ENCODE measurements around the gene SLC46A3.
"Not testable (repeated sequence)": the region's sequence is repeated elsewhere in the genome, so short reads cannot be mapped to it uniquely, and the experiment has no call there.

Gene SLC46A3

GRCh38 chr13:28730762-28731161 lies 12.0 kb upstream of the SLC46A3 start:
- no peak for DNase-seq

- DNase-seq = no peak
These were observed 10.8 kb upstream of the SLC46A3 start for GRCh38 chr13:28729541-28729940.

GRCh38 chr13:28728642-28729041 lies 9.9 kb upstream of the SLC46A3 start:
- no peak for DNase-seq

GRCh38 chr13:28725046-28725610 lies 6.4 kb upstream of the SLC46A3 start:
- no peak for DNase-seq

DNA sequence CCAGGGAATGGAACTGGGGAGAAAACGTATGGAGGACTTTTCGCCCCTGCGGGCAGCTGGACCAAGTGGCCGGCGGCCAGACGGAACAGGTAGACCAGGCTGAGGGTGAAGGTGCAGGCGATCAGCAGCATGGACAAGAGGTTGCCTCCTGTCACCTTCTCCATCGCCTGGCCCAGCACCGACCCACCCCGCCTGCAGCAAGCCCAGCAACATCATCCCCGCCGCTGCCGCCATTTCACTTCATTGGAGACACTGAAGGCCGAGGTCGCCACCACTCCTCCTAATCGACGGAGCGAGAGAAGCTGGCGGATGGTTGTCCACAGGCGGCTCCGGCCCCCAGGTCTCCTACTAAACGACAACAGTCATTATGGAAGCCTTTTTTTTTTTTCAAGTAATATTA lies 5.0 kb upstream of the SLC46A3 start:
- no peak for DNase-seq

GRCh38 chr13:28719227-28720055 lies 671 bp upstream of the SLC46A3 start:
- no peak for DNase-seq

- no peak for DNase-seq
These were observed 601 bp downstream of the SLC46A3 start for GRCh38 chr13:28718196-28718542.

GRCh38 chr13:28717170-28717569 lies 1.6 kb downstream of the SLC46A3 start:
- no peak for DNase-seq

DNA sequence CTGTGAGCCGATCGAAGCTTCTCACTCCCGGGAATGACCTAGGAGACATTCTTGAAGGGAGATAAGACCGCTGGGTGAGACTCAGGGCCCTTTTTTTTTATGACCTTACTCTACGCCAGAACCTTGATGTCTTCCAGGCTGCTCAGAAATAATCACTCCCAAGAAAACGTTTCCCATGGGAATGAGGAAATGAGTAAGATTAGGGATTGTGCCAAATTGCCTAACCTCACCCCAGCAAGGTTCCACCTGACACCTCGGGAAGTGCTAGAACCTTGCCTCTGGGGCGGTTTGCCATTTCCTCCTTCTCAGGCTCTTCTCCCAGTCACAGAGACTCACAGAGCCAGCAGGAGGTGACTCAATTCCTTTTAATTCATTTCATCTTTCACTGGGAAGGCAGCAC lies 2.3 kb downstream of the SLC46A3 start:
- peak; percentile 9 for DNase-seq

DNA sequence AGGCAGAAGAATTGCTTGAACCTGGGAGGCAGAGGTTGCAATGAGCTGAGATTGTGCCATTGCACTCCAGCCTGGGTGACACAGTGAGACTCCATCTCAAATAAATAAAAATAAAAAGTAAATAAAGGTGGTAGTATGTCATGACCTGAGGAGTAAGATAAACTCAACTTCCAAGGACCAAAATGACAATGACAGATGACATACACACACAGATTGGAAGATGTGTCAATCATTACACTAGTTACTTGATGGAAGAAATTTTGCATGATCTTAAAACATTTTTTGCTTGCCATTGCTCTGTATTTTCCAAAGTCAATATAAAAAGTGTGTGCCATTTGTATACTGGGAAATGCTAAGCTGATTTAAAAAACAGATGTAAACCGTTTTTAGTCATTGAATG lies 4.1 kb downstream of the SLC46A3 start:
- no peak for DNase-seq

DNA sequence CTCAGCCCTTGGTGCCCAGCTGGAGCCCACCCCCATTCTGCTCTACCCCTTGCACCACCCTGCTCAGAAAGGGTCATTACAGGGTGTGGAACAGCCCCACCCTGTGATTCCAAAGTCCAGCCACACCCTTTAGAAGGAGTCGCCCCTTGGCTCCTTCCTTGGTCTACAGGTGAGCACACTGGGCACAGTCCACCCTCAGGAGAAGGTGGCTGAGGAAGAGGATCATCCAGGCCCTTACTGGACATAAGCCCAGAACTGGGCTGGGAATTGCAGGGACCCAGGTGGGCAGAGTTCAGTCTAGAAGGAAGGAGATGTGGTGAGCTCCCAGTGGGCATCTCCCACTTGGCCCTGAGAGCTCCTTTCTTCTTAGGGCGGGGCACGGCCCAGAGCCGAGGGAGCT lies 8.6 kb downstream of the SLC46A3 start:
- DNase-seq = no peak

GRCh38 chr13:28707629-28708427 lies 10.9 kb downstream of the SLC46A3 start:
- no peak for DNase-seq

DNA sequence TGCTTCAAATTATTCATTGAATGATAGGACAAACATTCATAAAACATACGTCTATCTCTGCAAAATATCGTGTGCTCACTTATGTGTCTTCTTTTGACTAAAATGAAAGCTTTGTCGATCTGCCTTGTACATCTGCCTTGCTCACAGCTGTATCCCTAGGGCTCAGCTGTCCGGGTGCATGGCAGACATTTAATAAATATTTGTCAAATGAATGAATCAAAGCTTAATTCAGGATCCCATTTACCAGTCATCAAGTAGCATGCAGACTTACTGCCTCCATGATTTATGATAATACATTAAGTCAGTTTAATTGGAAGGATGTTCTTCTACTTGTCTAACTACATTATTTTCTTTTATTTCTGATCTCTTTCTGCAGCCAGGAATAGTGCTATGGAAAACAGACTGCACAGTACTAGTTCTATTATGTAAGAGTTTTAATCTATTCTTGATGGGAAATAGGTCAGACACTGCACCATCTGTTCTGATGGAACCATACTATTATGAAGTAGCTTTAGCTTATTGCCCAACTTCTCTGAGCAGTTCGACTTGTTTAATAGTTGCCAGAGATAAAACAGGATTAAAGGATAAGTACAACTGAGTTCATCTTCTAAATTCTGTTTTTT lies 13.2 kb downstream of the SLC46A3 start:
- DNase-seq = no peak

DNA sequence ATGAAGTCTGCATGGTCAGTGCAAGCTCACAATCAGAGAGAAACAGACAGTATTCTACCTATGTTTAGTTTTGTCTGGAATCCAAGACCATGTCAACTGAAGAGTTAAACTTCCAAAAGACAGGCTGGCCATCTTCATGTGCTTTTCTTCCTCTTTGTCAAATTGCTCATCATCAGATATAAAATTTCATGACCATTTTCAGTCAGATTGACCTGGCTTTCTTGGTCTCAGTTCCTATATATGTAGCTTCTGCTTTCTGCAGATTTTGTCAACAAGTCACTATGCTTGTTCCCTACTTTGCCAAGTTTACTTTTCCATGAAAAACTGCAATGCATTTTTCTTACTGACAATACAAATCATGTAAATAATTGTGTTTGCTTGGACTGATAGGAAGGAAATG lies 13.9 kb downstream of the SLC46A3 start:
- no peak for DNase-seq

- no peak for DNase-seq
These were observed 14.5 kb downstream of the SLC46A3 start for GRCh38 chr13:28704282-28704681.

DNA sequence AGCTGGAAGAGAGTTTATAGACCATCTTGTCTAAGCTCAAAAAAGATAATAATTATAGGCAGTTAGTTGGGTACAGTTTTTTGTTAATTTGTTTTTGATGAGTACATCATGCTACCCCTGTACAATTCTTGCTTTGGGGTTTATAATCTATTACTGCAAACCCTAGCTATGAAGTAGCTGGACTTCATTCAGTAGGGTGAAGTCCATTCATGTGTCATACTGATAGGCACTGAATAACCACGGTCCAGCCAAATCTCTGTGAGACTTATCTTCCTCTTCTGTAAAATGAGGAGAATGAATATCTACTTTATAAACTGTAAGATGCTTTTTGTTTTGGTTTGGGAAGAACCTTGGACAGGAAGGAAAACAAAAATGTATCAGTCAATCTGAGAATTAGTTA lies 19.5 kb downstream of the SLC46A3 start:
- DNase-seq = no peak

DNA sequence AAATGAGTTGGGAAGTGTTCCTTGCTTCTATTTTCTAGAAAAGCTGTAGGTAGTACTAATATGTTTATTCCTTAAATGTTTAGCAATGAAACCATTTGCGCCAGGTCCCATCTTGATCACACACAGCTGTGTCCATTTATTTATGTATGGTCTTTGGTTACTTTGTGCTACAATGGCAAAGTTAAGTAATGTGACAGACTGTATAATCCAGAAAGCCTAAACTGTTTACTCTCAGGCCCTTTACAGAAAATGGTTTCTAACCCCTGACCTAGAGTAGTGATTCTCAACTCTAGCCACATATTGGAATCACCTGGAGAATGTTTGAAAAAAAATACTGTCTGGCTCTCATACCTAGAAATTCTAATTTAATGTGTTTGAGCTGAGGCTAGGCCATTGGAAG lies 21.3 kb downstream of the SLC46A3 start:
- DNase-seq = no peak

DNA sequence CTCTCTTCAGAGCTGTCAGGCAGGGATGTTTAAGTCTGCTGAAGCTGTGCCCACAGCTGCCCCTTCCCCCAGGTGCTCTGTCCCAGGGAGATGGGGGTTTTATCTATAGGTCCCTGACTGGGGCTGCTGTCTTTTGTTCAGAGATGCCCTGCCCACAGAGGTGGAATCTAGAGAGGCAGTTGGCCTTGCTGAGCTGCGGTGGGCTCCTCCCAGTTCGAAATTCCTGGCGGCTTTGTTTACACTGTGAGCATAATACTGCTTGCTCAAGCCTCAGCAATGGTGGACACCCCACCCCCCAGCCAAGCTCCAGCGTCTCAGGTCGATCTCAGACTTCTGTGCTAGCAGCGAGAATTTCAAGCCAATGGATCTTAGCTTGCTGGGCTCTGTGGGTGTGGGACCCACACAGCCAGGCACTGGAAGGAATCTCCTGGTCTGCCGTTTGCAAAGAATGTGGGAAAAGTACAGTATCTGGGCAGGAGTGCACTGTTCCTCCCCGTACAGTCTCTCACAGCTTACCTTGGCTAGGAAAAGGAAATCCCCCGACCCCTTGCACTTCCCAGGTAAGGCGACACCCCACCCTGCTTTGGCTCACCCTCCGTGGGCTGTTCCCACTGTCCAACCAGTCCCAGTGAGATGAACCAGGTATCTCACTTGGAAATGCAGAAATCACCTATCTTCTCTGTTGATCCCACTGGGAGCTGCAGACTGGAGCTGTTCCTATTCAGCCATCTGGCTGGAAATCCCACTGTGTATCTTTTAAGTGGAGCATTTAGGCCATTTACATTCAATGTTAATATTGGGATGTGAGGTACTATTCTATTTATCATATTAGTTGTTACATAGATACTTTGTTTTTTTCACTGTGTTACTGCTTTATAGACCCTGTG lies 24.9 kb downstream of the SLC46A3 start:
- DNase-seq = peak; percentile 8

DNA sequence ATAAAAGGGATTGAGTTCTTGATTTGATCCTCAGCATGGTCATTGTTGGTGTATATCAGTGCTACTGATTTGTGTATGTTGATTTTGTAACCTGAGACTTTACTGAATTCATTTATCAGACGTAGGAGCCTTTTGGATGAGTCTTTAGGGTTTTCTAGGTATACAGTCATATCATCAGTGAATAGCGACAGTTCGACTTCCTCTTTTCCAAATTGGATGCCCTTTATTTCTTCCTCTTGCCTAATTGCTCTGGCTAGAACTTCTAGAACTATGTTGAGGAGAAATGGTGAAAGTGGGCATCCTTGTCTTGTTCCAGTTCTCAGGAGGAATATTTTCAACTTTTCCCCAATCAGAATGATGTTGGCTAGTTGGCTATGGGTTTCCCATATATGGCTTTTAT lies 32.9 kb downstream of the SLC46A3 start:
- DNase-seq = no peak

DNA sequence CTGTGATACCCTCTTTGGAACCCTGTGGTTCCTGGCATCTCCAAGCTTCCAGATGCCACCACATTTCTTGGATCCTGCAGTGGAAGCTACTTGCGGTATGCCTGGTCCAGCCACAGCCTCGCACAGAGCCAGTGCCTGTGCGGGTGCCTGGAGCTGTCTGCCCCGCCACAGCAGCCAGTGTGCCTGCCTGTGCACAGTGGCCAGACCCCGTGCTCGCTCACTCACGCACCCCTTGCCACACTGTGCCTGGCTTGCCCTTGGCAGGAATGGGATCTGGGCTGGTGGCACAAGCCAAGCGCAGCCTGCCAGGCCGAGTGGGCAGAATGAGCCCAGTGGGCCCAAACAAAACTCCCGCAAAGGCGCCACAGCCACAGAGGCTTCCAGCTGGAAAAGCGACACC lies 33.7 kb downstream of the SLC46A3 start:
- DNase-seq = no peak

- peak; percentile 29 for DNase-seq
These were observed 34.5 kb downstream of the SLC46A3 start for GRCh38 chr13:28684257-28684656.

GRCh38 chr13:28683169-28683568 lies 35.6 kb downstream of the SLC46A3 start:
- DNase-seq = not testable (repeated sequence)

GRCh38 chr13:28680541-28680940 lies 38.2 kb downstream of the SLC46A3 start:
- no peak for DNase-seq

Measured in NCI-H69 (cell line).